ENCODE data around the gene KRT72.

GRCh38 chr12:52580496-52580895 lies 20.8 kb downstream of the KRT72 start:
- TF ChIP-seq CTCF (IDR thresholded peaks at IDR 0.05; ENCODE audit: poor library complexity): no peak
- TF ChIP-seq EZH2phosphoT487 (IDR thresholded peaks at IDR 0.05; ENCODE audit: low read depth, severe bottlenecking, unreplicated experiment): no peak
- no peak for TF ChIP-seq EZH2 (IDR thresholded peaks at IDR 0.05; ENCODE audit: borderline replicate concordance)

Data from hepatocyte (in vitro differentiated cells).